Activated naive CD8-positive, alpha-beta T cell (primary cell): ENCODE results near the gene SLC1A5.
A peak's percentile ranks its signal among the peaks of the same experiment; 100 is the strongest.
"Not testable (repeated sequence)": the region's sequence is repeated elsewhere in the genome, so short reads cannot be mapped to it uniquely, and the experiment has no call there.

ENCODE experiments used
- H3K27ac Mint-ChIP-seq: one replicate; pipeline ENCODE4 v1.8.0; 2021; ENCODE audit warnings: mixed read lengths
- H3K27me3 Mint-ChIP-seq: one replicate; pipeline ENCODE4 v1.8.0; 2021; ENCODE audit warnings: mixed read lengths
- H3K36me3 Mint-ChIP-seq: one replicate; pipeline ENCODE4 v1.8.0; 2021; ENCODE audit warnings: mixed read lengths
- H3K4me1 Mint-ChIP-seq: one replicate; pipeline ENCODE4 v1.8.0; 2021; ENCODE audit warnings: low read depth, mixed read lengths
- H3K4me3 Mint-ChIP-seq: one replicate; pipeline ENCODE4 v1.8.0; 2021; ENCODE audit warnings: mild to moderate bottlenecking, mixed read lengths
- H3K9me3 Mint-ChIP-seq: one replicate; pipeline ENCODE4 v1.8.0; 2021; ENCODE audit warnings: low read depth, mixed read lengths

SLC1A5 gene

DNA sequence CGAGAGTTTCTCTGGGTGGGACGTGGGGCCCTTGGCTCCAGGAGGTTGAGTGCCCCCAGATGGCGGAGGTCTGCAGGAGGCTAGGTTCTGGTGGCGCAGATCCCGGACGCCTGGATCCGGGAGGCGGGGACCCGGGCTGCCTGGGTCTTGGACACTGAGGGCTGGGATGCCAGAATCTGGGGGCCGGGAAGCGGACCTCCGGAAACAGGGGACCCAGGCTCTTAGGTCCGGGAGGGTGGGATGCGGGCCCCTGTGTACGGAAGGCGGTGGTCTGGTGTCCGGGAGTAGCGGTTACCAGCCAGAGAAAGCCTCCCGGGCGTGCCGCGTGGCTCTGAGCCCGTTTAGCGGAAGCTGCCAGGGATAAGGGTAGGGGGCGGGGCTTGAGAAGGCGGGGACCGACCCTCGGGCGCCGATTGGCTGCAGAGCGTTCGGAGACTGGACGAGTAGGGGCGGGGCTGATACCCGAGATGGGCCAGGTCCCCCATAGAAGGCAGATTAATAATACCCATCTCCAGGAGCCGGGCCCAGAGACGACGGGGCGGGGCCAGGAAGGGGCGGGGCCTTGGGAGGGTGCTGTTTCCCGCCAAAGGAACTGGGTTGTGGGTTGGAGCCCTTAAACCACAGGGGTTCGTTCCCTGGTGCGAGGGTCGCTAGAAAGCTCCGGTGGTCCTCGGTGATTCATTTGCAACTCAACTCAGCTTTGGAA is at the start of gene SLC1A5:
Gene SLC1A5, minus strand, starts transcription at position 333 of the 706 bp plus-strand sequence. CDS start 629 bp downstream, outside the sequence.
- peaks cover 17% of the 10 kb centered on the region for H3K36me3 Mint-ChIP-seq
- no peaks in the 10 kb centered on the region for H3K27me3 Mint-ChIP-seq
- H3K9me3 Mint-ChIP-seq, result no peaks in the 10 kb centered on the region
- H3K27ac Mint-ChIP-seq, result peak within 1 kb of the TSS; percentile 97
- peak within 1 kb of the TSS; percentile 97 for H3K4me3 Mint-ChIP-seq
- peaks cover 40% of the 10 kb centered on the region for H3K4me1 Mint-ChIP-seq

DNA sequence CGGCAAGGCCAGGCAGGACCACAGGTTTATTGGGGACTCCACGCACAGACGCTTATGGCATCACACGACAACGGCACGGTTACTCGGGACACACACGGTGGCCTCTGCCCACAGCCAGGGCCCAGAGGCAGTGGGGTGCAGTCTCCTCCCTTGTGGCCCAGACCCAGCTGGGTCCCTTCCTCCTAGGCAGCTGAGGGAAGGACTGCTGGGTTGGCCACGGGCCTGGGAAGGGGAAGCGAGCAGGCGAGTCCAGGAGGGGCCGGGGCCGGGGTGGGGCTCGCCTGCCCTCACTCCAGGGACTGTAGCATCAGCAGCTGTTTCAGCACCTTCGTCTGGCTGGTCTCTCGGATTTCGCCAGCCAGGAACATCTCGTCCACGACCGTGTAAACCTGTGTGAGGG is 49.8 kb upstream of the SLC1A5 start:
- Mint-ChIP-seq H3K4me3 (no peak overlapping the region), H3K27ac (no peak overlapping the region), H3K27me3 (no peaks in the 10 kb centered on the region), H3K9me3 (no peaks in the 10 kb centered on the region), H3K4me1 (no peaks in the 10 kb centered on the region), H3K36me3 (peaks cover 2% of the 10 kb centered on the region)

DNA sequence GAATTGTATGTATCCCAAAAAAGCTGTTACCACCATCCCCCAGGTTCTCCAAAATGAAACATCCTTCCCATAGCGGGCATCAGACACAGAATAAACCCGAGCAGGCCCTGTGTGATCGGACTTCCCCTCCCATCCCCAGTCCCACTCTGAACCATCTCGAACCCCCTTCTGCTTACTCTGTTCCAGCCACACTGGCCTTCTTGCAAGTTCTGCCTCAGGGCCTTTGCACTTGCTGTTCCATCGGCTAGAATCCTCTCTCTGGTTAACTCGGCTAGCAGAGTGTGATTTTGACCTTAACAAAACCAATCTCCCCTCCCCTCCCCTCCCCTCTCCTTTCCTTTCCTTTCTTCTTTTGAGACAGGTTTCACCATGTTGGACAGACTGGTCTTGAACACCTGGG is 46.6 kb upstream of the SLC1A5 start:
- H3K27ac Mint-ChIP-seq, result no peak overlapping the region
- no peaks in the 10 kb centered on the region for H3K4me1 Mint-ChIP-seq
- no peaks in the 10 kb centered on the region for H3K27me3 Mint-ChIP-seq
- no peak overlapping the region for H3K4me3 Mint-ChIP-seq
- no peaks in the 10 kb centered on the region for H3K36me3 Mint-ChIP-seq
- no peaks in the 10 kb centered on the region for H3K9me3 Mint-ChIP-seq

DNA sequence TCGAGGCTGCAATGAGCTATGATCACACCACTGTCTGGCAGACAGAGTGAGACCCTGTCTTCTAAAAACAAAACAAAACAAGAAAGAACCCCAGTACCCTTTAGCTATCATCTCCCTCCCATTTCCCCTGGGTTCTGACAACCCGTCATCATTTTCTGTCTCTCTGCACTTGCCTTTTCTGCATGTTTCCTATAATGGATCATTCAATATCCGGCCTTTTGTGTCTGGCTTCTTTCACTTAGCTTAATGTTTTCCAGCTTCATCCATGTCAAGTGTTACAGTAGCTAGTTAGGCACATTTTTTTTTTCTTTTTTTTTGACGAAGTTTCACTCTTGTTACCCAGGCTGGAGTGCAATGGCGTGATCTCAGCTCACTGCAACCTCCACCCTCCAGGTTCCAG is 45.7 kb upstream of the SLC1A5 start:
- no peaks in the 10 kb centered on the region for H3K9me3 Mint-ChIP-seq
- no peaks in the 10 kb centered on the region for H3K27me3 Mint-ChIP-seq
- peaks cover 1% of the 10 kb centered on the region for H3K4me1 Mint-ChIP-seq
- H3K27ac Mint-ChIP-seq, result no peak overlapping the region
- H3K4me3 Mint-ChIP-seq, result no peak overlapping the region
- H3K36me3 Mint-ChIP-seq, result no peaks in the 10 kb centered on the region

DNA sequence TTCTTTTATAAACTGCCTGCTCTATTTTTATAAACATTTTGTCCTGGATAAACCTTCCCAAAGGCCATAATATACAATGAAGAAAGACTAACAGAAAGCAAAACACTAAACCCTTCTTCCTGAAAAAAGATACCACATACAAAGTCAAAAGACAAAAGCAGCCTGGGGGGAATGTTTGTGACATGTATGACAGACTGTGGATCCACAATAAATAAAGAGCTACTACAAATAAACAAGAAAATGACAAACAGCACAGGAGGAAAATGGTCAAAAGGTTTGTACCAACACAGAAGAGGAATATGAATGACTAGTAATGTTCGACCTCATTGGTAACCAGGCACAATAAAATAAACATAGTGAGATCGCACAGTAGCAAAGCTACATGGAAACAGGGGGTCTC is 42.5 kb upstream of the SLC1A5 start:
- Mint-ChIP-seq H3K27ac (no peak overlapping the region), H3K27me3 (no peaks in the 10 kb centered on the region), H3K4me1 (peaks cover 3% of the 10 kb centered on the region), H3K9me3 (no peaks in the 10 kb centered on the region), H3K4me3 (no peak overlapping the region), H3K36me3 (no peaks in the 10 kb centered on the region)

DNA sequence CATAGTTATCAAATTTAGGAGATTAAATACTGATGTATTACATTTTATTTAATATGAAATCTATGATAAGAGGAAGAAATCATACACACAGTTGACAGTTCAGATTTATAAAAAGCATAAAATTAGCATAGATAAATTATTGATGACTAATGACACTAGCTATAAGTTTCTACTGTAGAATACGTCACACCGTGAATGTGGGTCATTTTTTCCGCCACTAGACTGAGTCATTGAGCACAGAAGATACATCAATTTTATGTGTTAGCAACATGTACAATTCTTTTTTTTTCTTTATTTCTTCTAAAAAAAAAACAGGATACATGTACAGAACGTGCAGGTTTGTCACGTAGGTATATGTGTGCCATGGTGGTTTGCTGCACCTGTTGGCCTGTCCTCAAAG is 40.1 kb upstream of the SLC1A5 start:
- Mint-ChIP-seq H3K4me1 (peaks cover 6% of the 10 kb centered on the region), H3K4me3 (no peak overlapping the region), H3K36me3 (no peaks in the 10 kb centered on the region), H3K27ac (no peak overlapping the region), H3K27me3 (no peaks in the 10 kb centered on the region), H3K9me3 (no peaks in the 10 kb centered on the region)

DNA sequence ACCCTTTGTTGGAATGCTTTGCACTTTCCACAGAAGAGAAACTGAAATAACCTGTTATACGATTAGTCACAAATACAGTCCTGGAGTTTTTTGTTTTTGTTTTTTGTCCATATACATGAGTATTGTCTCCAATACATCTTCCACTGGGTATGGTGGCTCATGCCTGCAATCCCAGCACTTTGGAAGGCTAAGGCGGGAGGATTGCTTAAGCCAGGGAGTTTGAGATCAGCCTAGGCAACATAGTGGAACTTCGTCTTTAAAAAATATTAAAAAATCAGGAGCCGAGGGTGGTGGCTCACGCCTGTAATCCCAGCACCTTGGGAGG is 37.3 kb upstream of the SLC1A5 start:
- H3K4me1 Mint-ChIP-seq, result peaks cover 22% of the 10 kb centered on the region
- H3K27ac Mint-ChIP-seq, result no peak overlapping the region

DNA sequence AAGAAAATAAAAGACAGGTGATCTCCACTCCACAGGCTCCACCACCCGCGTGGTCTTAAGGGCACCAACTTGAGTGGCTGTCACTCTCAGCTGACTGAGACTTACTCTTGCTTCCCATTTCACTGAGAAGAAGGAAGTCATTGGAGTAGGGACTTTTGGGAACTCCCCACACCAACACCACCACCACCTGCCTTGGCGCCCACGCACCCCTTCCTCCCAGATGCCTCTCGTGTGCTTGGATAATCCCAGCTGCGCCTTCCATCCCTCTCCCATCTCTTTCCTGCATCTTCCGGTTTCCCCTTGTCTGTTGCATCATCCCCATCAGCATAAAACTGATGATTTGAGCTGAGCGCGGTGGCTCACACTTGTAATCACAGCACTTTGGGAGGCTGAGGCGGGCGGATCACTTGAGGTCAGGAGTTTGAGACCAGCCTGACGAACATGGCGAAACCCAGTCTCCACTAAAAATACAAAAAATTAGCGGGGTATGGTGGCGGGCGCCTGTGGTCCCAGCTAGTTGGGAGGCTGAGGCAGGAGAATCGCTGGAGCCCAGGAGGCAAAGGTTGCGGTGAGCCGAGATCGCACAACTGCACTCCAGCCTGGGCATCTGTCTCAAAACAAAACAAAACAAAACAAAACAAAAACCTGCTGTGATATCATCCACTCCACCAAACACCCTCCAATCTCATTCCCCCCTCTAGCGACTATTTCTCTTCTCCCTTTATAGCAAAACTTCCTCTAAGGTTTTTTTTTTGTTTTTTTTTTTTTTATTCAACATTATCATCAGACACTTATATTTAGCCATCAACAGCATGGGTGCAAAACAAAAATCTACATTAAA is 36.7 kb upstream of the SLC1A5 start:
- no peak overlapping the region for H3K4me3 Mint-ChIP-seq
- H3K36me3 Mint-ChIP-seq, result no peaks in the 10 kb centered on the region
- no peak overlapping the region for H3K27ac Mint-ChIP-seq
- peaks cover 28% of the 10 kb centered on the region for H3K4me1 Mint-ChIP-seq
- H3K9me3 Mint-ChIP-seq, result no peaks in the 10 kb centered on the region
- H3K27me3 Mint-ChIP-seq, result no peaks in the 10 kb centered on the region

More for the DNA sequence above, 37.3 kb upstream of the SLC1A5 start:
- H3K4me3 Mint-ChIP-seq, result no peak overlapping the region
- H3K36me3 Mint-ChIP-seq, result no peaks in the 10 kb centered on the region
- H3K27me3 Mint-ChIP-seq, result no peaks in the 10 kb centered on the region
- no peaks in the 10 kb centered on the region for H3K9me3 Mint-ChIP-seq

DNA sequence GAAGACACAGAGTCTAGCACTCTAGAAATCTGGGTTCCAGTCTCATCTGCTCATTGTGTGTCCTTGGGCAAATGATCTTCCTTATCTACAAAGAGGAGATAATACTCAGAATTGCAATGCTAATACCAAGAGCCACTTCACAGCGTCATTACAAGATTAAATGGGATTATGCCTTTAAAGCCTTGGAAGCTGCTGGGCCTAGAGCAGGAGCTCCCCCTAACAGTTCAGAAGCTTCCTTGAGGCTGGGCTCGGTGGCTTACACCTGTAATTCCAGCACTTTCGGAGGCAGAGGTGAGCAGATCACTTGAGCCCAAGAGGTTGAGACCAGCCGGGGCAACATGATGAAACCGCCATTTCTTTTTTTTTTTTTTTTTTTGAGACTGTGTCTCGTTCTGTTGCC is 34.7 kb upstream of the SLC1A5 start:
- H3K9me3 Mint-ChIP-seq, result no peaks in the 10 kb centered on the region
- no peaks in the 10 kb centered on the region for H3K36me3 Mint-ChIP-seq
- H3K27me3 Mint-ChIP-seq, result no peaks in the 10 kb centered on the region
- H3K4me1 Mint-ChIP-seq, result peaks cover 34% of the 10 kb centered on the region
- no peak overlapping the region for H3K27ac Mint-ChIP-seq
- no peak overlapping the region for H3K4me3 Mint-ChIP-seq

DNA sequence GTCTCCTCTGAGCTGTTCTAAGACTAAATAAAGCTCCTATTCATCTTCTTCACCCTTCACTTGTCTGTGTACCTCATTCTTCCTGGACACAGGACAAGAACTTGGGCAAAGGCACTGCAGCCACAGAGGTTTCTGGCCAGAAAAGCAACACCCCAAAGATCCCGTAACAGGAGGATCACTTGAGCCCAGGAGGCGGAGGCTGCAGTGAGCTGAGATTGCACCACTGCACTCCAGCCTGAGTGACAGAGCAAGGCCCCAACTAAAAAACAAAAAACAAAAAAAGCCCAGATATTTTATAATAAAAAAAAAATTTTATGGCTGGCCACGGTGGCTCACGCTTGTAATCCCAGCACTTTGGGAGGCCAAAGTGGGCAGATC is 34.0 kb upstream of the SLC1A5 start:
- H3K4me1 Mint-ChIP-seq, result peaks cover 34% of the 10 kb centered on the region
- not testable (repeated sequence) for H3K36me3 Mint-ChIP-seq, H3K4me3 Mint-ChIP-seq, H3K9me3 Mint-ChIP-seq, H3K27me3 Mint-ChIP-seq
- peak overlapping the region; percentile 64 for H3K27ac Mint-ChIP-seq

DNA sequence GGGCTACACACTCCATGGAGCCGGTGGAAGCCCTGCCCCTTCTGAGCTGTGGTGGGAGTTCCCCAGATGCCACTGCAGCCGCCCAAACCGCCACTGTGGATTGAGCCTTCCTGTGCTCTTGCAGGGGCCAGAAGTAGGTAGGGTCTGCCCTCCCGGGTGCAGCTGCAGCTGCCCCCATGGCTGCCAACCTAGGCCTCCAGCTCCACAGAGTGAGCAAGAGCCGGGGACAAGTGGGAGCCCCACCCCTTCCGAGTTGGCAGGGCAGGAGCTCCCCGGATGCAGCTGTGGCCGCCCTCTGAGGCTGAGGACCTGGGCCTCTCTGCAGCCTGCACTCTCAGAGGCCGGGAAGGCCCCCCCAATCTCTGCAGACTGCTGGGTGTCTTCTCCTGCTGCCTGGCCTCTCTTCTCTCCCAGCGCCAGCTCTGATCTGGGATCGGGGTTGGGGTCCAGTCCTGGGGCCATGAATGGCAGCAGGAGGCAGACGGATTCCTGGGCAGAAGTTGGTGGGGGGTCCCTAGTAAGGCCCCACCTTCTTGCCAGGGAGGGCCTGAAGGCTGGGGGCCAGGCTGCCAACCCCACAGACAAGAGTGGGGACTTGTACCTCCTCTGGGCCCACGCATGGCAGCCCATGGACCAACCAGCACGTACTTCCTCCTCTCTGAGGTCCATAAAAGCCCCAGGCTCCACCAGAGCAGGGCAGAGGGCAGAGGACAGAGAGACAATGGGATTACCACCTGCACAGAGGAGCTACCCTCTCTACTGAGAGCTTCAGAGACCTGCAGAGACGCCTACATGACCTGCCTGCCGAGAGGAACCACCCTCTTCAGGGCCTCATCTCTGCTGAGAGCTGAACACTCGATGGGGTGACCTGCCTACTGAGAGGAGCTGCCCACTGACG is 33.4 kb upstream of the SLC1A5 start:
- Mint-ChIP-seq H3K27ac (peak overlapping the region; percentile 64), H3K27me3 (no peaks in the 10 kb centered on the region), H3K36me3 (no peaks in the 10 kb centered on the region), H3K4me3 (no peak overlapping the region), H3K4me1 (peaks cover 34% of the 10 kb centered on the region), H3K9me3 (no peaks in the 10 kb centered on the region)

DNA sequence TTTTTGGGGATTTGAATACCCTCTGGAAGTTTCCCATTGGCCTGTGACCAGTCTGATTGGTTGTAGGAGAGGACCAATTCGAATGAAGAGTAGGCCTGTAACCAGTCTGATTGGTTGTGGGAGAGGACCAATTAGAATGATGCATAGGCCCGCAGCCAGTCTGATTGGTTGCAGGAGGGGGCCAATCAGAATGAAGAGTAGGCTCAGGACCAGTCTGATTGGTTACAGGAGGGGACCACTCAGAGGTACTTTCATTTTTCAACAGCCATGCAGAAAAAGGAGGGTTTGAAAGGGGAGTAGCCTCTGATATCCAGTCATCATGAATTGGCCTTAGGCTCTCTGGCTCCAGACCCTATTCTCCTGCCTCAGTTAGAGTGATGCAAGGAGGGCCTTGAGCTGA is 30.4 kb upstream of the SLC1A5 start:
- Mint-ChIP-seq H3K4me1 (peaks cover 31% of the 10 kb centered on the region), H3K9me3 (no peaks in the 10 kb centered on the region), H3K4me3 (no peak overlapping the region), H3K27ac (no peak overlapping the region), H3K27me3 (no peaks in the 10 kb centered on the region), H3K36me3 (no peaks in the 10 kb centered on the region)

DNA sequence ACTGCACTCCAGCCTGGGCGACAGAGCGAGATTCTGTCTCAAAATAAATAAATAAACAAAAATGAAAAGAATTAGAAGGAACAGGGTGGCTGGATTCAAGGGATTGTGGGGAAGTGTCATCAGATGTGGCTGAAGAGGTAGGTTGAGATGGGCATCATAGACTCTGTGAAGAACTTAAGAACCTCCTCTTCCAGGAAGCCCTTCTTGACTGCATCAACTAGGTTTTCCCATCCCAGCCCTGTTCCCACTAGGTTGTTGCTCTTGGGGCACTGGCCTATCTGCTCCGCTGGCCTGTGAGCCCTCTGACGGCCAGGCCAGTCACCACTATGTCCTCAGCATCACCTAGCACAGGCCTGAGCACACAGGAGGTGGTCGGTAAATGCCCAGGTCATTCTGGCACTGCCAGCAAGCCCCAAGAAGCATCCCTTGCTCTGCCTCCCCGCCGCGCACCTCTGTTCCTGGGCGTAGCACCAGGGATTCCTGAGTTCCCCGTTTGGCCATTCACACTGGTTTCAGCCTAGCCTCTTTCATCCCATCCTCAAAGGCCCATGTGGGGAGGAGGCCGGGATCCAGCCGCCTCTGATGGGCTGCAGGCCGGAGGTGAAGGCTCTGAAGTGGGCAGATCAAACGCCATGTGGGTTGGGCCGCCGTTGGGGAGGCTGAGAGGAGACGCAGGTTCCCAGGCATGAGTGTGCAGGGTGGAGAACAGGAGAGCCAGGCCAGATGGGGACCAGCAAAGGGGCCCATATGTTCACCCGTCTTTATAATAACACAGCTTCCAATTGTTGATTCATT is 27.6 kb upstream of the SLC1A5 start:
- Mint-ChIP-seq H3K9me3 (no peaks in the 10 kb centered on the region), H3K36me3 (no peaks in the 10 kb centered on the region), H3K4me3 (no peak overlapping the region), H3K27ac (no peak overlapping the region), H3K4me1 (peaks cover 19% of the 10 kb centered on the region), H3K27me3 (no peaks in the 10 kb centered on the region)

DNA sequence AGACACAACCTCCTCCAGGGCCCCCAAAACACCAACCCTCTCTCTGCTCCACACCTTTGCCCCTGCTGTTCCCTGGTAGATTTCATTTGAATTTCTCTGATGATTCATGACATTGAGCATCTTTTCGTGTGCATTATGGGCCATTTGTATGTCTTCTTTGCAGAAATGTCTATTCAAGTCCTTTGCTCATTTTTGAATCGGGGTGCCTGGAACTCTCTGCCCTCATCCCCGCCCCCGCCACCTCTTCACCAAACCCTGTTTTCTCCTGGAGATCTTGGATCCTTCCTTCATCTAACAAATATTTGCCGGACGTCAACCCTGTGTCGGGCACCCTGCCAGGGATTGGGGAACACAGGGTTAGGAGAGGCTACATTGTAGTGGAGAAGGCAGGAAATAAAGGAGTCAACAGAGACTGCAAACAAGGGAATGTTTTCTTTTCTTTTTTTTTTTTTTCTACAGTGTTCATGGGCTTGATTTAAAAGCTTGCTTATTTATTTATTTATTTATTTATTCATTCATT is 25.5 kb upstream of the SLC1A5 start:
- no peak overlapping the region for H3K27ac Mint-ChIP-seq
- no peak overlapping the region for H3K4me3 Mint-ChIP-seq

More for the DNA sequence above, 25.5 kb upstream of the SLC1A5 start:
- H3K36me3 Mint-ChIP-seq, result no peaks in the 10 kb centered on the region
- no peaks in the 10 kb centered on the region for H3K27me3 Mint-ChIP-seq
- H3K9me3 Mint-ChIP-seq, result no peaks in the 10 kb centered on the region
- H3K4me1 Mint-ChIP-seq, result no peaks in the 10 kb centered on the region
